GM13976 (cell line): ENCODE measurements around the gene SH3PXD2B.

ENCODE experiments used
- DNase-seq: peaks from one replicate; pipeline ENCODE4 v3.0.0; 2012; ENCODE audit warnings: low spot score
- in situ Hi-C: fragments of 300-500 bp; cut with MboI; formaldehyde crosslinking; loops from one replicate; pipeline ENCODE4 v1.12.0; 2022; ENCODE audit warnings: low sequenced_read_pairs, mixed read lengths, inconsistent platforms; ENCODE audit not compliant: unreplicated experiment
- TF ChIP-seq, protein P1 (sequence below): IDR thresholded peaks from 2 replicates; pipeline ENCODE4 v1.5.1; 2012; ENCODE audit warnings: borderline replicate concordance, mild to moderate bottlenecking; ENCODE audit not compliant: insufficient read depth; ENCODE audit errors: extremely low read depth, missing control alignments, control extremely low read depth

SH3PXD2B gene

DNA sequence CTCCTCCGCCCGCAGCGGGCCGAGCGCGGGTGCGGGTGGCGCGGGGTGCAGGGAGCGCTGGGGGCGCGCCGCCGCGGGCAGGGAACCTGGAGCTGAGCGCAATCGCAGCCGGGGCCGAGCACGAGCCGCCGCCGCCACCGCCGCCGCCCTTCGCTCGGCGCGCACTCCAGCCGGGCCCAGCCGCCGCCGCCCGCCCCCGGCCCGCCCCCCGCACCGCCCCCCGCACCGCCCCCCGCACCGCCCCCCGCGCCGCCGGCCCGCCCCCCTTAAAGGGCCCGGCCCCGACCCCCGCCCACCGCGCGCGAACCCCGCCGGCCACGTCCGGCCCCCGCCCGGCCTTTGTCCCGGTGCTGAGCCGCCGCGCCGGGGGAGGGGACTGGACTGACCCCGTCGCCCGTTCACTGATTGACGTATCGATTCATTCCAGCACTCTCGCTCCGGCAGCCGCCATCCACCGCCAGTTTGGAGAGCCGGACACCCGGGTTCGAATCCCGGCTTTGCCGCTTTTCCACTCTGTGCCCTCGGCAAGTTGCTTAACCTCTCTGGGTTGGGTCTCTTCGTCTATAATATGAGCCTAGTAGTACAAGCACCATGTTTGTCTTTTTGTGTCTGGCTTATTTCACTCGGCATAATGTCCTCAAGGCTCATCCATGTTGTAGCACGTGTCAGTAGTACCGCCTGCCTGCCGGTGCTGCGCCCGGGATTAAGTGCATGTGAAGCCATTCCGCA lies at the start of gene SH3PXD2B:
SH3PXD2B (minus strand) TSS at position 168 of the 729 bp plus-strand sequence. CDS start 173 bp downstream, outside the sequence.
- in situ Hi-C loops, result no loop called here
- TF ChIP-seq, protein P1, sequence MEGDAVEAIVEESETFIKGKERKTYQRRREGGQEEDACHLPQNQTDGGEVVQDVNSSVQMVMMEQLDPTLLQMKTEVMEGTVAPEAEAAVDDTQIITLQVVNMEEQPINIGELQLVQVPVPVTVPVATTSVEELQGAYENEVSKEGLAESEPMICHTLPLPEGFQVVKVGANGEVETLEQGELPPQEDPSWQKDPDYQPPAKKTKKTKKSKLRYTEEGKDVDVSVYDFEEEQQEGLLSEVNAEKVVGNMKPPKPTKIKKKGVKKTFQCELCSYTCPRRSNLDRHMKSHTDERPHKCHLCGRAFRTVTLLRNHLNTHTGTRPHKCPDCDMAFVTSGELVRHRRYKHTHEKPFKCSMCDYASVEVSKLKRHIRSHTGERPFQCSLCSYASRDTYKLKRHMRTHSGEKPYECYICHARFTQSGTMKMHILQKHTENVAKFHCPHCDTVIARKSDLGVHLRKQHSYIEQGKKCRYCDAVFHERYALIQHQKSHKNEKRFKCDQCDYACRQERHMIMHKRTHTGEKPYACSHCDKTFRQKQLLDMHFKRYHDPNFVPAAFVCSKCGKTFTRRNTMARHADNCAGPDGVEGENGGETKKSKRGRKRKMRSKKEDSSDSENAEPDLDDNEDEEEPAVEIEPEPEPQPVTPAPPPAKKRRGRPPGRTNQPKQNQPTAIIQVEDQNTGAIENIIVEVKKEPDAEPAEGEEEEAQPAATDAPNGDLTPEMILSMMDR, result no peak
- peak; percentile 77 for DNase-seq

DNA sequence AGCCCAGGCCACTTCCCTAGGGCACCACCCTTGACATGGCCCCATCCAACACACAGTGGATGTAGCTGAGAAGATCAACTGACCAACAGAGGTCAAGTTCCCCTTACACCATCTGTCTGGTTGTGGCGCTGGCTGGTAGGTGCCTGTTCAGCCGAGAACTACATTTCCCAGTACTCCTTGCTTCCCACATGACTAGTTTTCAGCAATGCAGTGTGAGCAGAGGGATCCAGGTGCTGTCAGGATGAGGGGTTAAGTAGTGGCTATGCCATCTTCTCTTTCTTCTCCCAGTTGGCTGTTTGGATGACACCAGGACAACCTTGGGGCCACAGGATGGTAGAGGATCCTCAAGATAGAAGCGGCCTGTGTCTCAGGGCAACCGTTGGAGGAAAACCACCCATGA lies 48.6 kb upstream of the SH3PXD2B start:
- TF ChIP-seq, protein P1, result no peak
- in situ Hi-C loops, result no loop called here
- DNase-seq, result peak; percentile 9

DNA sequence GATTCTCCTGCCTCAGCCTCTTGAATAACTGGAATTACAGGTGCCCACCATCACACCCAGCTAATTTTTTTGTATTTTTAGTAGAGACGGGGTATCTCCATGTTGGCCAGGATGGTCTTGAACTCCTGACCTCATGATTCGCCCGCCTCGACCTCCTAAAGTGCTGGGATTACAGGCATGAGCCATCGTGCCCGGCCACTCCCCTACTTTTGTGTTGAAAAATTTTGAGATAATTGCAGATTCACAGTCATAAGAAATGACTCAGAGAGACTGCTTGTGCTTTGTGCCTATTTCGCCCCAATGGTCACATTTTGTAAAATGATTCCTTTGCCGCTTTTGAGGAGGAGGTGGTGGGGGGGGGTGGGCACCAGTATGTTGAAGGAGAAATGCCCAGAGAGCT lies 48.1 kb upstream of the SH3PXD2B start:
- DNase-seq, result peak; percentile 4
- TF ChIP-seq, protein P1, result no peak
- in situ Hi-C loops, result no loop called here

DNA sequence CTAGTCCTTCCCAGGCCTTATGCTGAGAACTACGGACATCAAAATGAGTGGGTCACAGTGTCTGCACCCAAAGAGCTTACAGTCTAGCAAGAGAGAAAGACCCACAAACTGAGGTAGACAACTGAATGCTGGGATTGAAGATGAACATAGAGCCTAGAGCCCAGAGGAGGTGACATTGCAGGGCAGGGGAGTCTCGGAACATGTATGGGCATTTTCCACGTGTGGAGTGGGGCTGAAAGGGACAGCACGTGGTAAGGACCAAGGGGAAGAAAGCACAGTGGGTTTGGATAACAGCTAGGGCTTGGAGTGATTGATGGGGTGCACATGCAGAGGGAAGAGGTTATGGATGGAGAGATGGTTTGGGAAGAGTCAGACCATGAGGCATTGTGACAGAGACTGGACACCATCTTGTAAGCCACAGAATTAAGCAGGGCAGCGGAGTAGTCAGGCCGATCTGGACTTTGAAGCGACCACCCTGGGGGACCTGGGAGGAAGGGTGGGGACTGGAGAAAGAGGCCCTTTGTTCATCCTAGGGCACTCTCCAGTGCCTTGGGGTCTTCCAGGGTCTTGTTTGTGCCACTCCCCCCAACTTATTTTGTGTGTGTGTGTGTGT lies 47.5 kb upstream of the SH3PXD2B start:
- TF ChIP-seq, protein P1, result no peak
- no peak for DNase-seq
- in situ Hi-C loops, result no loop called here

DNA sequence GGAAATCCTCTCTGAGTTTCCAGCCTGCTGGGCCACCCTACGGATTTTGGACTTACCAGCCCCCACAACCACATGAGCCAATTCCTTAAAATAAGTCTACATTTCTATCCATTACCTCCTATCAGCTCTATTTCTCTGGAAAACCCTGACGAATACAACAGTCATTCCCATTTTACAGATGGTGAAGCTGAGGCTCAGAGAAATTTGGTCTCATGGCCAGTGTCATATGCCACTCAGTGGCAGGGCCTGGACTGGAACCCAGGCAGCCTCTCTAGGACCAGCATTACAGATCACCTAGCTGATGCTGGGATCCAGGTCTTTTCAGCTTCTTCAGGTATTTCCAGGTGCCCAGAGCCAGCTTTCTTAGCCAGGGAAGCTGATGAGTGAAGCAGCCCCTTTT lies 45.0 kb upstream of the SH3PXD2B start:
- TF ChIP-seq, protein P1, result no peak
- DNase-seq, result no peak
- in situ Hi-C loops, result no loop called here

DNA sequence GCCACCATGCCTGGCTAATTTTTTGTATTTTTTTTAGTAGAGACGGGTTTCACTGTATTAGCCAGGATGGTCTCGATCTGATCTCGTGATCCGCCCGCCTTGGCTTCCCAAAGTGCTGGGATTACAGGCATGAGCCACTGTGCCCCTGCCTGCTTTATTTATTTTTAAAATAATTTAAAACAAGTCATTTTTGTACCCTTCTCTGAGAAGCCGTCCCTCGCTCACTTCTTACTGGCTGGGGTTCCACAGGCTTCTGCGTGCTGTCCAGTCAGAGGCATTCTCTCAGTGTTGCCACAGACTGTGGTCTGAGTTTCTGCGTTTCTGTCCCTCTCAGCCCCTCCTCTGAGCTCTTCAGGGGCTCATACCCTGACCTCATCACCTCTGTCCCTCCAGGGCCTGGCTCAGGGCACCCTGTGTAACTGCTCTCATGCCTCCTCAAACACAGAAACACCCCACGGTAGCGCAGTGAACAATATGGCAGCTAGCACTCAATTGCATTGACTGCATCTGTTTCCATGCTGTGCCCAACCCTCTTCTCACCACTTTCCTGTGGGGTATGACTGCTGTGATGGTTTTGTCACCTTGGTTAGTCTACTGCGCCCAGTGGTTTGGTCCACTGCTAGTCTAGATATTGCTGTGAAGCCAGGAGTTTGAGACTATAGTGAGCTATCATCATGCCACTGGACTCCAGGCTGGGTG lies 44.3 kb upstream of the SH3PXD2B start:
- in situ Hi-C loops, result no loop called here
- TF ChIP-seq, protein P1, result no peak
- DNase-seq, result no peak
